ENCODE measurements around the gene SLCO1B3.

The SLCO1B3 gene

DNA sequence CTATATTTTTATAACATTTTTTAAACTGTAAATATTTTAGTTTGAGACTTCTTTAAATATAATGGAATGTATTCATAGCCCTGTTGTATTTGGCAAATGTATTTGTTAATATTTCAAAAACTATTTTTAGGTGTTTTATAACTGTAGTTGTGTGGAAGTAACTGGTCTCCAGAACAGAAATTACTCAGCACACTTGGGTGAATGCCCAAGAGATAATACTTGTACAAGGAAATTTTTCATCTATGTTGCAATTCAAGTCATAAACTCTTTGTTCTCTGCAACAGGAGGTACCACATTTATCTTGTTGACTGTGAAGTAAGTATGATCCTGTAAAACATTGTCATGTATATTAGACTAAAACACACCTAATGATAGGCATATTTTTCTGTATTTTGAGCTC, 72.8 kb downstream of the SLCO1B3 start:
- in situ Hi-C loops (cut with MboI; ENCODE audit: low sequenced_read_pairs): no loop called here

DNA sequence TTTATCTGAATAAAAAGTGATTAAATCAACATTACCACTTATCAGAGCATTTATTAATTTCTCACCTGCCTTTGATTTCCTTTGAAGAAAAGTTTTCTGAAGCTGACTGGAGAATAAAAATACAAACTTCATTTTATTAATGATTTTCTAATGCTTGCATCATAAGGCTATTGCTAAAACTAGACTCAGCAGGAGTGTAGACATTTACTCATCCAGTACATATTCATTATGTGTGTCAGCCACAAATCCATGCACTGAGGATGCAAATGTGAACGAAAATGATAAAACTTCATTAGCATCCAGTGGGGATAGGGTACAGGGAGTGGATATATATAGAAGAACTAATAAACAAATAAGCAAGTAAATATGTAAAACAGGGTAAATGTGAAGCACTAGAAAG, 74.6 kb downstream of the SLCO1B3 start:
- in situ Hi-C loops (cut with MboI; ENCODE audit: low sequenced_read_pairs): no loop called here

DNA sequence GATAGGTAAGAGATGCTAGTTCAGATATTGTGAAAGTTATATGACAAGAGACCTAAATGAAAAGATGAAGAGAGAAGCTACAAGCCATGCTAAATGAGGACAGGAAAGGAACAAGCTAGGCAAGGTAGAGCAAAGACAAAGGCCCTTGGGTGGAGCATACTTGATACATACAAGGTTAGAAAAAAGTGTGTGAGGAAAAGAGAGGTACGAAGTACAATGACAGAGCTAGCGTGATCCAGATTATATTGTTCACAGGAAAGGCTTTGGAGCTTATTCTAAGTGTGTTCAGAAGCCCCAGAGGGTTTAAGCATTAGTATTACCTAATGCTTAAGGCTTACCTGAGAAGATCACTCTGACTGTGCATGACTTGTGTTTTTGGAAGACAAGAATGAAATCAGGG, 75.0 kb downstream of the SLCO1B3 start:
- in situ Hi-C loops (cut with MboI; ENCODE audit: low sequenced_read_pairs): no loop called here

DNA sequence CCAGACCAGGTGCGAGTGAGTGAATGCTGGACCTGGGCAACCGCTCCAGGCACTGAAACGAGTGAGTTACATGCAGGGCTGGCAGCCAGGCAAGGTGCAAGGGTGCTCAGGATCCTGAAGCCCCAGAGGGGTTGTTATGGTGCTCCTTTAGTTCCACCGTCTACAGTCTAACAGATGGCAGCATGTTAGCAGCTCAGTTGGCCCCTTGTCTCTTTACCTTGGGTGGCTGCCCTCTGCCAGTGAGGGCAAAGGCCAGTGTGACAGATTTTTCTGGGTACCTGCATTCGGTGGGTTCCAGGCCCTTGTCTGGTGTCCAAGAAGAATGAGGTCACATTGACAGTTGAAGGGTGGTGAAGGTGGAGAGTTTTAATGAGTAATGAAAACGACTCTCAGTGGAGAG, 106.8 kb downstream of the SLCO1B3 start:
- in situ Hi-C loops (cut with MboI; ENCODE audit: low sequenced_read_pairs): no loop called here

DNA sequence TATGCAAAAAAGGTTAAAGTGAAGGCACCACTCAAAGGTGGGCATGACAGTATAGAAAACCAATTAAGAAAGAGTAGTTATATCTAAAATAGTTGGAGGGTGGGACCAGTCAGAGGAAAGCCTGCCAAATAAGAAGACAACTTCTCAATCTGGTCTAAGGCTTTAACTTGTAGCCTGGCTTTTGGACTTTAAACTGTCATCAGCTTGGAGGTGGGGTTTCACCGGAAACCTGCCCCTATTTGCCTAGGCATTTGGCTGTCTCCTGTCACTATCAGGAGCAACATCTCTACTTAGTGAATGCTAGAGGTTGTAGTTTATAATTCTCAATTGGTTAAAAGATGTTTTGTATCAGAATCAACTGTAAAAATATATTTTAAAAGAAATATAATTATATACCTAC, 107.3 kb downstream of the SLCO1B3 start:
- in situ Hi-C loops (cut with MboI; ENCODE audit: low sequenced_read_pairs): no loop called here

DNA sequence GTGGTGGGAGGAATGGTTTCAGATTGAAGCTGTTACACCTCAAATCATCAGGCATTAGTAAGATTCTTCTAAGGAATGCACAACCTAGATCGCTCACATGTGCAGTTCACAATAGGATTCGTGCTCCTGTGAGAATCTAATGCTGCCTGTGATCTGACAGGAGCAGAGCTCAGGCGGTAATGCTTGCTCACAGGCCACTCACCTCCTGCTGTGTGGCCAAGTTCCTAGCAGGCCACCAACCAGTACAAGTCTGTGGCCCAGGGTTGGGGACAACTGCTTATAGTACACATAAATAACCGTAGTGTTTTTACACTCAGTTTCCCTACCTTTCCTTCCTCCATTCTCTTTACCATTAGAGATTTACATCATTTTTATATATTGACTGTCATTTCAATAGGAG, 121.4 kb downstream of the SLCO1B3 start:
- in situ Hi-C loops (cut with MboI; ENCODE audit: low sequenced_read_pairs): no loop called here

DNA sequence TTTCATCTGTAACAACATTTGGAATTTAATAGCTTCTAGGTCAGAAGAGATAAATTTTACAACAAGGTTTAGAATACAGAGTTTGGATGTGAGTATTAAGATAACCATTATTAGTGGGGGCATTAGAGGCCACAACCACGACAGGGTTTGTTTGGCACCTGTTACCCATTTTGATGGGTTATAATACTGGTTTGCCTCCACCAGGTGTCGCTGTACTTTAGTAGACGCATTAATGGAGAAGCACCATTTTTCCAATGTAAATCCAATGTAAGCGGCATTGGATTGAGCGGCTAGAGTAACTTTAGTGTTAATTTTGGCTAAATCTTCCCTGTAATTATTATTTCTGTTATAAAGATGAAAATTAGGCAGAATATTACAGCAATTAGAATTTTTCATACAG, 136.2 kb downstream of the SLCO1B3 start:
- in situ Hi-C loops (cut with MboI; ENCODE audit: low sequenced_read_pairs): no loop called here

DNA sequence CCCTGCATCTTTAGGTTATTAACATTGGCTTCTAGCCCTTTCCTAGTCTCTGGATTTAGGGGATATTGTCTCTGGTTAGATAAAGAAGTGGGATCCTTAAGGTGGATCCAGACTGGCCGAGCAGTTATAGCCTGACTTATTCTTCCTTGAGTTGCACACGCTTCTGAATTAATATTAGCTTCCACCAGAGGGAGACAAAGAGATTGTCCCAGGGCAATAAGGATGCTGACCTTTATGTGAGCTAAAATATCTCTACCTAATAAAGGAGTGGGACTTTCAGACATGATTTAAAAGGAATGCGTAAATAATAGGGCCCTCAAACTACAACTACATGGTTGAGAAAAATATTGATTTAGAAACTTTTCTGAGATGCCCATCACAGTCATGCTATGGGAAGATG, 139.7 kb downstream of the SLCO1B3 start:
- in situ Hi-C loops (cut with MboI; ENCODE audit: low sequenced_read_pairs): no loop called here

DNA sequence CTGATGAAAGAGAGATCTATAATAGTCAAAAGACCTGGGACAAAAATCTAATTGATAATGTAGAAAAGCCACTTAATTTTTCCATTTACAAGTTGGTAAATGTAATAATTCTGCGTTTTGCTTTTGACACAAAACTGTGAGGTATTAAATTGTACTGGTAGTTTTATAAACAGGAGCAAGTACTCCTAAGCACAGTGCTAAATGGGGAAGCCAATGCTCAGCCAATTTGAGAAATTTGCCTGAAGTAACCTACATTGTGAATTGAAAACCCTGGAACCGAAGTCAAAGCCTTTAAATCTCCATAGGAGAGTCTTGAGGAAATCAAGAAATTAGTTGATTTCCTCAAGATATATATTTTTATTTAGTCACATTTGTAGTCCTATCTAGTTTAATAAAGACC, 152.8 kb downstream of the SLCO1B3 start:
- in situ Hi-C loops (cut with MboI; ENCODE audit: low sequenced_read_pairs): no loop called here

DNA sequence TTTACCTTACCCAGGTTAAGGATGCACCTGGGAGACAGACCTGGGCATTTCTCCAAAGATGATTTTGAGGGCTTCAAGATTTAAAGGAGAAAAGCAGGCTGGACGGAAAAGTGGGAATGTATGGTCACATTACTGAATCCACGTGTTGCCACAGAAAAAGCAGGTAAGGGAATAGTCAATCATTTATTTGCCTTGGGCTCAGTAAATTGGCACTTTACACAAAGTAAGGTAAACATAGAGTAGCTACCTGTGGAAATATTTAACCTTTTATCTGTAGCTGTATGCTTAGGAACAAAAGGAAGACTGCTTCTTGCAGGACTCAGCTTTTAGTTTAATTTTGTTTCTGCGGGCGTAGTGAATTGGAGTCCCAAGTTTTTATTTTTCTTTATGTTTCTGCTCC, 153.3 kb downstream of the SLCO1B3 start:
- in situ Hi-C loops (cut with MboI; ENCODE audit: low sequenced_read_pairs): no loop called here

Data from HL-60/S4 treated with retinoic acid at 250 ng/mL for 4 days and 3 days (cell line).